HCT116 (cell line): ENCODE data around the gene NUDT13. TPM values are rescaled to one million over a fixed set of nuclear protein-coding genes. Genes with fewer than 3 reads are reported as not detected.

ENCODE experiments used
- ATAC-seq: fragments of 200-7000 bp; cut with Tn5 transposase; 2 replicates; pipeline ENCODE4 v1.9.1; 2020; ENCODE audit warnings: mild to moderate bottlenecking, moderate library complexity
- BruUV-seq: library from RNA; stranded (reverse); fragments of 400-500 nt; replicated peaks from 2 replicates; lab custom pipeline; 2021; lab: Mats Ljungman, UMichigan
- CTCF ChIA-PET: fragments of 300-600 bp; sonication (Branson Sonifier 250); formaldehyde crosslinking; loops from one replicate; lab custom pipeline; 2021; ENCODE audit warnings: antibody characterized with exemption; lab: Charles Lee
- POLR2A ChIA-PET: fragments of 300-600, 350-600 bp; sonication (Branson Sonifier 250); formaldehyde crosslinking; loops from one replicate; lab custom pipeline; 2021; ENCODE audit warnings: antibody characterized with exemption; lab: Charles Lee
- RAD21 ChIA-PET, 2 experiments: fragments of 300-600 bp; sonication (Branson Sonifier 250); formaldehyde crosslinking; loops; one replicate each; lab custom pipeline; 2023; ENCODE audit warnings: low total read pairs in 2 of 2; ENCODE audit not compliant: uncharacterized antibody in 2 of 2, unreplicated experiment in 2 of 2, low non-redundant PET in 1 of 2; lab: Charles Lee
- DNase-seq: peaks from one replicate; pipeline ENCODE4 v3.0.0-alpha.2; 2010; ENCODE audit warnings: low read depth, low spot score
- H2AFZ ChIP-seq: fragments of 200-600 bp; shearing (Covaris generic), sonication (generic); 2 replicates; pipeline ENCODE4 v1.6.1; 2017; ENCODE audit warnings: low read depth, mixed run types, mixed read lengths, antibody characterized with exemption, low read length; ENCODE audit not compliant: poor library complexity, severe bottlenecking
- H3K27ac ChIP-seq: 2 replicates; pipeline ENCODE4 v1.5.1; 2012; ENCODE audit warnings: low read depth, low read length
- H3K27me3 ChIP-seq: fragments of 200-600 bp; sonication (generic); 2 replicates; pipeline ENCODE4 v1.6.1; 2016; ENCODE audit warnings: mixed run types, low read length, mixed read lengths; ENCODE audit not compliant: insufficient read depth
- H3K36me3 ChIP-seq, 2 experiments: fragments of 200-500 bp in 1 of 2; fragments of 200-600 bp in 1 of 2; sonication (Bioruptor generic) in 1 of 2; sonication (generic) in 1 of 2; 2 replicates each; pipeline versions ENCODE4 v1.5.1 to v1.6.1; 2014 to 2016; ENCODE audit warnings: low read length in 2 of 2, inconsistent platforms in 1 of 2, mixed read lengths in 1 of 2, mixed run types in 1 of 2; ENCODE audit not compliant: insufficient read depth in 2 of 2, control insufficient read depth in 1 of 2
- H3K4me1 ChIP-seq, 2 experiments: fragments of 200-600 bp in 1 of 2; sonication (generic) in 1 of 2; 2 replicates each; pipeline versions ENCODE4 v1.5.1 to v1.6.1; 2012 to 2017; ENCODE audit warnings: low read length in 2 of 2, inconsistent platforms in 1 of 2, mild to moderate bottlenecking in 1 of 2, mixed read lengths in 1 of 2, mixed run types in 1 of 2, moderate library complexity in 1 of 2; ENCODE audit not compliant: insufficient read depth in 2 of 2, control insufficient read depth in 1 of 2
- H3K4me2 ChIP-seq: fragments of 200-600 bp; sonication (generic); 2 replicates; pipeline ENCODE4 v1.6.1; 2017; ENCODE audit warnings: mixed run types, low read length, mixed read lengths
- H3K4me3 ChIP-seq, 2 experiments: fragments of 200-600 bp in 1 of 2; sonication (generic) in 1 of 2; replicated peaks in 1 of 2; 2 replicates each; pipeline ENCODE4 v1.5.1; 2011 to 2016; ENCODE audit warnings: low read length in 2 of 2, control low read depth in 1 of 2, low read depth in 1 of 2, mild to moderate bottlenecking in 1 of 2, mixed read lengths in 1 of 2, mixed run types in 1 of 2
- H3K79me2 ChIP-seq: fragments of 200-600 bp; sonication (generic); 2 replicates; pipeline ENCODE4 v1.6.1; 2017; ENCODE audit warnings: mild to moderate bottlenecking, mixed run types, low read length, moderate library complexity, mixed read lengths; ENCODE audit not compliant: insufficient read depth
- H3K9ac ChIP-seq: fragments of 200-600 bp; sonication (generic); 2 replicates; pipeline ENCODE4 v1.6.1; 2016; ENCODE audit warnings: low read length, mixed read lengths
- H3K9me2 ChIP-seq: fragments of 200-600 bp; sonication (generic), shearing (Covaris generic); 2 replicates; pipeline ENCODE4 v1.6.1; 2017; ENCODE audit warnings: mixed run types, mild to moderate bottlenecking, moderate library complexity; ENCODE audit not compliant: insufficient read depth
- H3K9me3 ChIP-seq, 2 experiments: fragments of 200-500 bp in 1 of 2; fragments of 200-600 bp in 1 of 2; sonication (Bioruptor generic) in 1 of 2; sonication (generic) in 1 of 2; 2 replicates each; pipeline ENCODE4 v1.6.1; 2014 to 2017; ENCODE audit warnings: low read length in 2 of 2, mixed read lengths in 2 of 2, inconsistent platforms in 1 of 2, low read depth in 1 of 2, mild to moderate bottlenecking in 1 of 2, mixed run types in 1 of 2, moderate library complexity in 1 of 2; ENCODE audit not compliant: control insufficient read depth in 1 of 2, insufficient read depth in 1 of 2
- H4K20me1 ChIP-seq: fragments of 200-600 bp; sonication (generic), shearing (Covaris generic); 2 replicates; pipeline ENCODE4 v1.6.1; 2017; ENCODE audit warnings: mixed run types, mild to moderate bottlenecking, moderate library complexity; ENCODE audit not compliant: insufficient read depth
- CBX3 ChIP-seq: IDR thresholded peaks from 2 replicates; pipeline ENCODE4 v1.6.1; 2012; ENCODE audit warnings: low read depth
- CEBPB ChIP-seq: IDR thresholded peaks from 2 replicates; pipeline ENCODE4 v1.6.1; 2012; ENCODE audit warnings: low read depth
- EGR1 ChIP-seq: IDR thresholded peaks from 2 replicates; pipeline ENCODE4 v1.6.1; 2012; ENCODE audit warnings: low read depth
- FOSL1 ChIP-seq: IDR thresholded peaks from 2 replicates; pipeline ENCODE4 v1.6.1; 2012; ENCODE audit warnings: low read depth
- JUND ChIP-seq: IDR thresholded peaks from 2 replicates; pipeline ENCODE4 v1.6.1; 2012
- POLR2A ChIP-seq: IDR thresholded peaks from 2 replicates; pipeline ENCODE4 v1.7.0; 2011; ENCODE audit warnings: borderline replicate concordance; ENCODE audit not compliant: insufficient read depth, insufficient read length; ENCODE audit errors: extremely low read depth
- POLR2AphosphoS5 ChIP-seq: IDR thresholded peaks from 2 replicates; pipeline ENCODE4 v1.6.1; 2011; ENCODE audit warnings: mild to moderate bottlenecking, low read depth, low read length, moderate library complexity
- RAD21 ChIP-seq: IDR thresholded peaks from 2 replicates; pipeline ENCODE4 v1.6.1; 2012; ENCODE audit warnings: low read depth, mild to moderate bottlenecking
- SRF ChIP-seq: IDR thresholded peaks from 2 replicates; pipeline ENCODE4 v1.6.1; 2012; ENCODE audit warnings: low read depth
- TCF7L2 ChIP-seq: IDR thresholded peaks from 2 replicates; pipeline ENCODE4 v1.7.0; 2011; ENCODE audit warnings: borderline replicate concordance, inconsistent platforms; ENCODE audit not compliant: insufficient read depth, insufficient read length; ENCODE audit errors: extremely low read depth
- YY1 ChIP-seq: IDR thresholded peaks from 2 replicates; pipeline ENCODE4 v1.6.1; 2011; ENCODE audit warnings: low read length, low read depth, moderate library complexity, mild to moderate bottlenecking; ENCODE audit not compliant: insufficient replicate concordance; ENCODE audit errors: extremely low read depth
- ZNF274 ChIP-seq: fragments of 200-500 bp; sonication (Bioruptor generic); IDR thresholded peaks from 2 replicates; pipeline ENCODE4 v1.6.1; 2014; ENCODE audit warnings: mild to moderate bottlenecking, low read depth, low read length, inconsistent platforms
- intact Hi-C: fragments of 100-400 bp; cut with micrococcal nuclease; formaldehyde crosslinking; loops from 2 replicates; pipeline ENCODE4 v1.10.0; 2022
- total RNA-seq: library from RNA; stranded (reverse); gene quantifications from one replicate; pipeline ENCODE4 v1.2.1, GENCODE V29; 2021; ENCODE audit not compliant: unreplicated experiment
- TF ChIP-seq, protein P1 (sequence below): IDR thresholded peaks from 2 replicates; pipeline ENCODE4 v1.6.1; 2012
- TF ChIP-seq, protein P2 (sequence below): IDR thresholded peaks from 2 replicates; pipeline ENCODE4 v1.6.1; 2012
- TF ChIP-seq, protein P3 (sequence below), 3 experiments: fragments of 200-600 bp in 1 of 3; sonication (generic) in 1 of 3; IDR thresholded peaks in 2 of 3; conservative IDR thresholded peaks in 1 of 3; 2 replicates each; pipeline ENCODE4 v1.5.1; 2012 to 2017; ENCODE audit warnings: low read depth in 2 of 3, low read length in 2 of 3, antibody characterized with exemption in 1 of 3, borderline replicate concordance in 1 of 3, control low read depth in 1 of 3, mild to moderate bottlenecking in 1 of 3, mixed read lengths in 1 of 3, mixed run types in 1 of 3, moderate library complexity in 1 of 3; ENCODE audit not compliant: insufficient read depth in 1 of 3

The NUDT13 gene
- total RNA-seq, 1 experiment from 2014 or later, result 1.2 TPM

DNA sequence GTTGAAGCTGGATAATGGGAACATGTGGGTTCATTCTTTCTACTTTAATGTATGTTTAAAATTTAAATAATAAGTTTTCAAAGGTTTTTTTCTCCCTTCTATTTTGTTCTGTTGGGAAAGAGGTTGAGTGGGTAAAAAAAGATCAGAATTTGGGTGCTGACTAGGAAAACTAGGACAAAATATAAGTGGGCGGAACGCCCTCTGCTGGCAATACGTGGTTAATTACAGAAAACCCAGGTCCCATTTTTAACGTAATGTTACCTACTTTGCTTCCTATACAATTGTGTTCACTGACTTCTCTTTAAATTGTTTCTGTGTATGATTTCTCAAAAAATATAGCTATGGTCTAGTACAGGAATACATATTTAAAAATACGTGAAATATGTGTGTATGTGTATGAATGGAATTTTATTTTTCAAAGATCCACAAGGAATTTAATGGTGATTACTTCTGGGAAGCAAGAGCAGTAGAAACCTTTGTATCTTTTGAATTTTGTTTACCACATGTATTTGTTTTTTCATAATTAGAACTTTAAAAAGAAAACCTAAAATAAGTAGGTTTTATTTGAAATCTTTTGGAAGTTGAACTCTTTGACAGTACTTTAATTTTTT lies 48.9 kb downstream of the NUDT13 start:
- Histone ChIP-seq H2AFZ (no peak overlapping the region), H3K9ac (no peak overlapping the region), H3K9me2 (no peaks in the 10 kb centered on the region), H3K4me3 (no peak overlapping the region), H3K36me3 (peaks cover 18 to 28% of the 10 kb centered on the region in 2 experiments), H3K9me3 (no peaks in the 10 kb centered on the region), H3K4me2 (no peak overlapping the region), H3K4me1 (no peaks in the 10 kb centered on the region), H3K27ac (no peak overlapping the region), H3K27me3 (no peaks in the 10 kb centered on the region), H4K20me1 (no peaks in the 10 kb centered on the region), H3K79me2 (peaks cover 57% of the 10 kb centered on the region)
- POLR2A ChIA-PET, result interaction anchor here (1.3 kb wide), 1 partner anchor 62 kb away, joined by 3 read pairs; the partner anchor contains the start of gene P4HA1
- ATAC-seq (0 out of 2 replicates have a peak, but pooled peaks have one; percentile 53), DNase-seq (no peak)
- RAD21 ChIA-PET, result no interaction called here
- intact Hi-C loops, result loop anchor here (1.0 kb wide), 1 partner anchor 62 kb away; no protein-coding TSS in a partner anchor
- no TSS peak for BruUV-seq
- CTCF ChIA-PET, result interaction anchor here (1.0 to 2.4 kb wide), 4 partner anchors 9 to 63 kb away, joined by 3 to 13 read pairs (median 4); partner anchors contain the start of genes ECD, FAM149B1 and P4HA1
- TF ChIP-seq ZNF274, result no peak
- TF ChIP-seq RAD21, result peak; percentile 80
- TF ChIP-seq SRF, result no peak
- peak; percentile 14; the same call in 1 of the 2 replicates for TF ChIP-seq EGR1
- TF ChIP-seq TCF7L2, result no peak
- TF ChIP-seq POLR2AphosphoS5, result no peak
- no peak for TF ChIP-seq JUND
- TF ChIP-seq, protein P1, sequence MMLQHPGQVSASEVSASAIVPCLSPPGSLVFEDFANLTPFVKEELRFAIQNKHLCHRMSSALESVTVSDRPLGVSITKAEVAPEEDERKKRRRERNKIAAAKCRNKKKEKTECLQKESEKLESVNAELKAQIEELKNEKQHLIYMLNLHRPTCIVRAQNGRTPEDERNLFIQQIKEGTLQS, result no peak
- no peak for TF ChIP-seq FOSL1
- TF ChIP-seq YY1, result no peak
- TF ChIP-seq, protein P2, sequence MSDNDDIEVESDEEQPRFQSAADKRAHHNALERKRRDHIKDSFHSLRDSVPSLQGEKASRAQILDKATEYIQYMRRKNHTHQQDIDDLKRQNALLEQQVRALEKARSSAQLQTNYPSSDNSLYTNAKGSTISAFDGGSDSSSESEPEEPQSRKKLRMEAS, result no peak
- no peak for TF ChIP-seq CEBPB
- TF ChIP-seq POLR2A, result no peak
- no peak for TF ChIP-seq CBX3
- TF ChIP-seq, protein P3, sequence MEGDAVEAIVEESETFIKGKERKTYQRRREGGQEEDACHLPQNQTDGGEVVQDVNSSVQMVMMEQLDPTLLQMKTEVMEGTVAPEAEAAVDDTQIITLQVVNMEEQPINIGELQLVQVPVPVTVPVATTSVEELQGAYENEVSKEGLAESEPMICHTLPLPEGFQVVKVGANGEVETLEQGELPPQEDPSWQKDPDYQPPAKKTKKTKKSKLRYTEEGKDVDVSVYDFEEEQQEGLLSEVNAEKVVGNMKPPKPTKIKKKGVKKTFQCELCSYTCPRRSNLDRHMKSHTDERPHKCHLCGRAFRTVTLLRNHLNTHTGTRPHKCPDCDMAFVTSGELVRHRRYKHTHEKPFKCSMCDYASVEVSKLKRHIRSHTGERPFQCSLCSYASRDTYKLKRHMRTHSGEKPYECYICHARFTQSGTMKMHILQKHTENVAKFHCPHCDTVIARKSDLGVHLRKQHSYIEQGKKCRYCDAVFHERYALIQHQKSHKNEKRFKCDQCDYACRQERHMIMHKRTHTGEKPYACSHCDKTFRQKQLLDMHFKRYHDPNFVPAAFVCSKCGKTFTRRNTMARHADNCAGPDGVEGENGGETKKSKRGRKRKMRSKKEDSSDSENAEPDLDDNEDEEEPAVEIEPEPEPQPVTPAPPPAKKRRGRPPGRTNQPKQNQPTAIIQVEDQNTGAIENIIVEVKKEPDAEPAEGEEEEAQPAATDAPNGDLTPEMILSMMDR (IDR thresholded peaks at IDR 0.05 in 2 of 3, conservative IDR thresholded peaks at IDR 0.05 in 1 of 3; ENCODE audit: borderline replicate concordance in 1 of 3, insufficient read depth in 1 of 3, low read depth in 2 of 3, low read length in 2 of 3), result peak; percentile 65 to 75 (median 68)
